H9 (cell line): ENCODE results near the gene KRTAP9-2. TPM values are rescaled to one million over a fixed set of nuclear protein-coding genes. Genes with fewer than 3 reads are reported as not detected.

ENCODE experiments used
- DNase-seq: peaks from one replicate; pipeline ENCODE4 v3.0.0-alpha.2; 2017
- H2AFZ ChIP-seq: one replicate; pipeline ENCODE4 v1.6.1; 2013; ENCODE audit warnings: mild to moderate bottlenecking, low read length, control low read depth, moderate library complexity
- H2AK5ac ChIP-seq: 2 replicates; pipeline ENCODE4 v1.6.1; 2013; ENCODE audit warnings: low read length, control low read depth, mixed read lengths; ENCODE audit not compliant: insufficient read length
- H2BK120ac ChIP-seq: one replicate; pipeline ENCODE4 v1.6.1; 2013; ENCODE audit warnings: low read depth, mild to moderate bottlenecking, low read length, control low read depth, inconsistent platforms; ENCODE audit not compliant: poor library complexity, severe bottlenecking
- H2BK12ac ChIP-seq: 2 replicates; pipeline ENCODE4 v1.6.1; 2013; ENCODE audit warnings: low read length, control low read depth, mixed read lengths, low read depth; ENCODE audit not compliant: insufficient read length
- H2BK15ac ChIP-seq: 2 replicates; pipeline ENCODE4 v1.6.1; 2013; ENCODE audit warnings: low read depth, low read length, control low read depth
- H2BK20ac ChIP-seq: one replicate; pipeline ENCODE4 v1.6.1; 2013; ENCODE audit warnings: low read depth, mild to moderate bottlenecking, low read length, control low read depth, inconsistent platforms; ENCODE audit not compliant: poor library complexity, severe bottlenecking
- H2BK5ac ChIP-seq: 2 replicates; pipeline ENCODE4 v1.6.1; 2013; ENCODE audit warnings: low read length, control low read depth, mixed read lengths; ENCODE audit not compliant: insufficient read length
- H3K14ac ChIP-seq: 2 replicates; pipeline ENCODE4 v1.6.1; 2013; ENCODE audit warnings: low read length, control low read depth; ENCODE audit not compliant: insufficient read depth
- H3K18ac ChIP-seq: 2 replicates; pipeline ENCODE4 v1.6.1; 2013; ENCODE audit warnings: low read depth, mild to moderate bottlenecking, mixed read lengths, low read length, control low read depth; ENCODE audit not compliant: insufficient read length
- H3K23ac ChIP-seq: 2 replicates; pipeline ENCODE4 v1.6.1; 2013; ENCODE audit warnings: low read length, control low read depth, mixed read lengths, low read depth; ENCODE audit not compliant: insufficient read length
- H3K23me2 ChIP-seq: 2 replicates; pipeline ENCODE4 v1.6.1; 2013; ENCODE audit warnings: low read depth, mild to moderate bottlenecking, mixed read lengths, low read length, control low read depth; ENCODE audit not compliant: insufficient read length, poor library complexity, severe bottlenecking
- H3K27ac ChIP-seq: 2 replicates; pipeline ENCODE4 v1.5.1; 2013; ENCODE audit warnings: low read length, control low read depth, mixed read lengths, low read depth; ENCODE audit not compliant: insufficient read length
- H3K27me3 ChIP-seq: 2 replicates; pipeline ENCODE4 v1.6.1; 2013; ENCODE audit warnings: low read length, control low read depth, inconsistent platforms; ENCODE audit not compliant: insufficient read depth
- H3K4ac ChIP-seq: 2 replicates; pipeline ENCODE4 v1.6.1; 2013; ENCODE audit warnings: low read depth, mild to moderate bottlenecking, control low read depth, inconsistent platforms, low read length, moderate library complexity
- H3K4me1 ChIP-seq: 2 replicates; pipeline ENCODE4 v1.6.1; 2013; ENCODE audit warnings: low read length, control low read depth, inconsistent platforms; ENCODE audit not compliant: insufficient read depth
- H3K4me2 ChIP-seq: 2 replicates; pipeline ENCODE4 v1.6.1; 2013; ENCODE audit warnings: low read length, control low read depth, mixed read lengths; ENCODE audit not compliant: insufficient read length, insufficient read depth
- H3K56ac ChIP-seq: 2 replicates; pipeline ENCODE4 v1.6.1; 2013; ENCODE audit warnings: low read depth, mild to moderate bottlenecking, mixed read lengths, low read length, control low read depth; ENCODE audit not compliant: insufficient read length
- H3K79me1 ChIP-seq: 2 replicates; pipeline ENCODE4 v1.6.1; 2013; ENCODE audit warnings: low read depth, mild to moderate bottlenecking, moderate library complexity, low read length, control low read depth, inconsistent platforms; ENCODE audit not compliant: insufficient read depth, poor library complexity, severe bottlenecking
- H3K79me2 ChIP-seq: 2 replicates; pipeline ENCODE4 v1.6.1; 2013; ENCODE audit warnings: low read length, control low read depth, inconsistent platforms; ENCODE audit not compliant: insufficient read depth
- H3K9ac ChIP-seq: 2 replicates; pipeline ENCODE4 v1.6.1; 2013; ENCODE audit warnings: low read length, control low read depth, mixed read lengths; ENCODE audit not compliant: insufficient read length; ENCODE audit errors: extremely low read depth
- H3K9me3 ChIP-seq: one replicate; pipeline ENCODE4 v1.6.1; 2013; ENCODE audit warnings: low read depth, low read length, inconsistent platforms; ENCODE audit not compliant: control insufficient read depth
- H3T11ph ChIP-seq: one replicate; pipeline ENCODE4 v1.6.1; 2013; ENCODE audit warnings: mild to moderate bottlenecking, low read length, control low read depth, inconsistent platforms
- H4K20me1 ChIP-seq: one replicate; pipeline ENCODE4 v1.6.1; 2013; ENCODE audit not compliant: control insufficient read depth, insufficient read length, insufficient read depth
- H4K5ac ChIP-seq: 2 replicates; pipeline ENCODE4 v1.6.1; 2013; ENCODE audit warnings: low read depth, mild to moderate bottlenecking, mixed read lengths, low read length, control low read depth; ENCODE audit not compliant: insufficient read length
- H4K8ac ChIP-seq: replicated peaks from 2 replicates; pipeline ENCODE4 v1.6.1; 2013; ENCODE audit warnings: low read length, control low read depth, mixed read lengths, low read depth; ENCODE audit not compliant: insufficient read length
- H4K91ac ChIP-seq: 2 replicates; pipeline ENCODE4 v1.6.1; 2013; ENCODE audit warnings: low read depth, mild to moderate bottlenecking, moderate library complexity, mixed read lengths, low read length, control low read depth; ENCODE audit not compliant: insufficient read length
- H3K27ac Mint-ChIP-seq, 3 experiments: 2 replicates in 2 of 3; 3 replicates in 1 of 3; pipeline ENCODE4 v1.8.0; 2020 to 2021; ENCODE audit warnings: mixed read lengths in 3 of 3, mild to moderate bottlenecking in 1 of 3, moderate library complexity in 1 of 3
- H3K27me3 Mint-ChIP-seq: 2 replicates; pipeline ENCODE4 v1.8.0; 2021; ENCODE audit warnings: low read depth, mild to moderate bottlenecking, moderate library complexity, mixed read lengths
- H3K36me3 Mint-ChIP-seq, 3 experiments: 2 replicates in 2 of 3; 3 replicates in 1 of 3; pipeline ENCODE4 v1.8.0; 2020 to 2021; ENCODE audit warnings: low read depth in 3 of 3, mixed read lengths in 3 of 3; ENCODE audit not compliant: insufficient read depth in 1 of 3
- H3K4me1 Mint-ChIP-seq, 2 experiments: 2 replicates each; pipeline ENCODE4 v1.8.0; 2020; ENCODE audit warnings: mixed read lengths in 2 of 2
- H3K4me3 Mint-ChIP-seq, 2 experiments: 2 replicates in 1 of 2; 3 replicates in 1 of 2; pipeline ENCODE4 v1.8.0; 2020 to 2021; ENCODE audit warnings: mild to moderate bottlenecking in 2 of 2, mixed read lengths in 2 of 2, moderate library complexity in 1 of 2
- H3K9me3 Mint-ChIP-seq, 2 experiments: 2 replicates in 1 of 2; 3 replicates in 1 of 2; pipeline ENCODE4 v1.8.0; 2020; ENCODE audit warnings: mild to moderate bottlenecking in 2 of 2, mixed read lengths in 2 of 2, moderate library complexity in 1 of 2
- WGBS: extraction: QIAGEN DNeasy Blood & Tissue Kit; methylation state at CpG from one replicate; pipeline ENCODE4 v1.1.7; 2013; ENCODE audit warnings: missing lambda C conversion rate, low lambda C conversion rate, mixed read lengths; ENCODE audit not compliant: insufficient read length; ENCODE audit errors: extremely low coverage; 5-methylcytosine and 5-hydroxymethylcytosine counted together
- total RNA-seq: library from RNA; stranded (reverse); gene quantifications from 2 replicates; pipeline ENCODE4 v1.2.1, GENCODE V29; 2021
- TF ChIP-seq, protein P1 (sequence below): fragments of 200-600 bp; sonication (generic); conservative IDR thresholded peaks from 3 replicates; pipeline ENCODE4 v1.8.0; 2021; ENCODE audit warnings: antibody characterized with exemption, mild to moderate bottlenecking

KRTAP9-2 gene
- total RNA-seq, 1 experiment from 2014 or later = not detected

DNA sequence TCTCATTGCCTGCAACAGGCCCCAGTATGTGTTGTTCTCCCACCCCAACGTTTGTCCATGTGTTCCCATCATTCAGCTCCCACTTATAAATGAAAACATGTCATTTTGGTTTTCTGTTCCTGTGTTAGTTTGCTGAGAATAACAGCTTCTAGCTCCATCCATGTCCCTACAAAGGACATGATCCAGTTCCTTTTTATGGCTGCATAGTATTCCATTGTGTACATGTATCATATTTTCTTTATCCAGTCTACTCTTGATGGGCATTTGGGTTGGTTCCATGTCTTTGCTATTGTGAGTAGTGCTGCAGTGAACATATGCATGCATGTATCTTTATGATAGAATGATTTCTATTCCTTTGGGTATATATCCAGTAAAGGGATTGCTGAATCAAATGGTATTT is 10.8 kb upstream of the KRTAP9-2 start:
- Histone ChIP-seq H3K9ac (no peak overlapping the region), H3K23ac (no peak overlapping the region), H3K79me1 (no peaks in the 10 kb centered on the region), H2AK5ac (no peak overlapping the region), H3K4me1 (no peaks in the 10 kb centered on the region), H3T11ph (no peak overlapping the region), H2BK120ac (no peak overlapping the region), H3K56ac (no peak overlapping the region), H4K91ac (no peak overlapping the region), H3K27ac (no peak overlapping the region), H3K18ac (no peak overlapping the region), H2BK5ac (no peak overlapping the region), H3K9me3 (no peaks in the 10 kb centered on the region), H3K14ac (no peak overlapping the region), H4K8ac (no peak overlapping the region), H4K5ac (no peak overlapping the region), H4K20me1 (no peaks in the 10 kb centered on the region), H3K23me2 (no peaks in the 10 kb centered on the region), H2BK12ac (no peak overlapping the region), H3K79me2 (no peaks in the 10 kb centered on the region), H3K4ac (no peak overlapping the region), H3K4me2 (no peak overlapping the region), H2BK20ac (no peak overlapping the region), H2AFZ (no peak overlapping the region), H3K27me3 (no peaks in the 10 kb centered on the region), H2BK15ac (no peak overlapping the region)
- no CpG with 5 or more reads among the region's 1 CpG for WGBS
- TF ChIP-seq, protein P1, sequence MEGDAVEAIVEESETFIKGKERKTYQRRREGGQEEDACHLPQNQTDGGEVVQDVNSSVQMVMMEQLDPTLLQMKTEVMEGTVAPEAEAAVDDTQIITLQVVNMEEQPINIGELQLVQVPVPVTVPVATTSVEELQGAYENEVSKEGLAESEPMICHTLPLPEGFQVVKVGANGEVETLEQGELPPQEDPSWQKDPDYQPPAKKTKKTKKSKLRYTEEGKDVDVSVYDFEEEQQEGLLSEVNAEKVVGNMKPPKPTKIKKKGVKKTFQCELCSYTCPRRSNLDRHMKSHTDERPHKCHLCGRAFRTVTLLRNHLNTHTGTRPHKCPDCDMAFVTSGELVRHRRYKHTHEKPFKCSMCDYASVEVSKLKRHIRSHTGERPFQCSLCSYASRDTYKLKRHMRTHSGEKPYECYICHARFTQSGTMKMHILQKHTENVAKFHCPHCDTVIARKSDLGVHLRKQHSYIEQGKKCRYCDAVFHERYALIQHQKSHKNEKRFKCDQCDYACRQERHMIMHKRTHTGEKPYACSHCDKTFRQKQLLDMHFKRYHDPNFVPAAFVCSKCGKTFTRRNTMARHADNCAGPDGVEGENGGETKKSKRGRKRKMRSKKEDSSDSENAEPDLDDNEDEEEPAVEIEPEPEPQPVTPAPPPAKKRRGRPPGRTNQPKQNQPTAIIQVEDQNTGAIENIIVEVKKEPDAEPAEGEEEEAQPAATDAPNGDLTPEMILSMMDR = no peak
- Mint-ChIP-seq H3K4me1 (peaks cover 0 to 2% of the 10 kb centered on the region in 2 experiments; a peak in 1 of 4 replicates), H3K4me3 (no peak overlapping the region), H3K9me3 (peaks cover 3 to 4% of the 10 kb centered on the region in 2 experiments; a peak in 2 of 5 replicates), H3K27me3 (peaks cover 3% of the 10 kb centered on the region; the same call in 1 of the 2 replicates), H3K36me3 (no peaks in the 10 kb centered on the region; a peak in 1 of 7 replicates), H3K27ac (no peak overlapping the region)
- DNase-seq = no peak
